Measurements from ENCODE around the gene SETD7.
A peak's percentile ranks its signal among the peaks of the same experiment; 100 is the strongest.

Gene SETD7

GRCh38 chr4:139556071-139556723, at the start of gene SETD7:
SETD7 (minus strand) TSS chr4:139556219; CDS start chr4:139556137, 82 bp downstream.
- peak within 1 kb of the TSS; percentile 90 for H3K4me3 ChIP-seq (ENCODE audit: control insufficient read depth, low read depth, low read length)
- peak; percentile 34 for DNase-seq (ENCODE audit: low read depth)
- TF ChIP-seq, protein P1, sequence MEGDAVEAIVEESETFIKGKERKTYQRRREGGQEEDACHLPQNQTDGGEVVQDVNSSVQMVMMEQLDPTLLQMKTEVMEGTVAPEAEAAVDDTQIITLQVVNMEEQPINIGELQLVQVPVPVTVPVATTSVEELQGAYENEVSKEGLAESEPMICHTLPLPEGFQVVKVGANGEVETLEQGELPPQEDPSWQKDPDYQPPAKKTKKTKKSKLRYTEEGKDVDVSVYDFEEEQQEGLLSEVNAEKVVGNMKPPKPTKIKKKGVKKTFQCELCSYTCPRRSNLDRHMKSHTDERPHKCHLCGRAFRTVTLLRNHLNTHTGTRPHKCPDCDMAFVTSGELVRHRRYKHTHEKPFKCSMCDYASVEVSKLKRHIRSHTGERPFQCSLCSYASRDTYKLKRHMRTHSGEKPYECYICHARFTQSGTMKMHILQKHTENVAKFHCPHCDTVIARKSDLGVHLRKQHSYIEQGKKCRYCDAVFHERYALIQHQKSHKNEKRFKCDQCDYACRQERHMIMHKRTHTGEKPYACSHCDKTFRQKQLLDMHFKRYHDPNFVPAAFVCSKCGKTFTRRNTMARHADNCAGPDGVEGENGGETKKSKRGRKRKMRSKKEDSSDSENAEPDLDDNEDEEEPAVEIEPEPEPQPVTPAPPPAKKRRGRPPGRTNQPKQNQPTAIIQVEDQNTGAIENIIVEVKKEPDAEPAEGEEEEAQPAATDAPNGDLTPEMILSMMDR (IDR thresholded peaks at IDR 0.05; ENCODE audit: control insufficient read depth, insufficient read depth, low read depth, low read length, missing control alignments): peak; percentile 7

- H3K4me3 ChIP-seq (ENCODE audit: control insufficient read depth, low read depth, low read length): no peak overlapping the region
- TF ChIP-seq, protein P1 (IDR thresholded peaks at IDR 0.05; ENCODE audit: control insufficient read depth, insufficient read depth, low read depth, low read length, missing control alignments): no peak
- DNase-seq (ENCODE audit: low read depth): no peak
Measured at GRCh38 chr4:139605516-139605915, 49.5 kb upstream of the SETD7 start.

GRCh38 chr4:139603576-139604410, 47.8 kb upstream of the SETD7 start:
- no peak for DNase-seq (ENCODE audit: low read depth)
- TF ChIP-seq, protein P1 (IDR thresholded peaks at IDR 0.05; ENCODE audit: control insufficient read depth, insufficient read depth, low read depth, low read length, missing control alignments): peak; percentile 69
- H3K4me3 ChIP-seq (ENCODE audit: control insufficient read depth, low read depth, low read length): no peak overlapping the region

DNA sequence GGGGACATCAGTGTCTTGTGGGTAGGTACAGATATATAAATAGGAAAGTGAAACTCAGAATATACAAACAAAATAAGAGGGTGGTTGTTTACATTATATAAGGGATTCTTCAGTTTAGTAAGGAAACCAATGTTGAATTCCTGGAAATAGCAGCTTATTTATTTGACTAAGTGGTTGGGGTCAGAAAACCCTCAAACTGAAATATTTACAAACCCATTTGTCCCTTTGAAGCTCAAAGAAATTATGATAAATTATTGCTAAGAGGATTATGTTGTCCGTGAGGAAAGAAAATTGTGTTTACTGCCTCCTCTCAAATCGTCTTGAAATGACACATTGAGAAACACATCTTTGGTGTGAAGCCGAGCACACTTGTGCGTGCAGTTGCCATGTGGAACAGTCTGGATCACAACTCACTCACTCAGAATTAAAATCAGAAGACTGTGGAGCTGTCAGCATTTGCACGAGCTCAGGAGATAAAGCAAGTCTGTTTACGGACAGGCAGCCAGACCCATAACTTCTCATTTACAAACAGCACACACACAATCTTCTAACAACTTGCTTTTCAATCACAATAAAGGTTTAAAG, 46.8 kb upstream of the SETD7 start:
- TF ChIP-seq, protein P1 (IDR thresholded peaks at IDR 0.05; ENCODE audit: control insufficient read depth, insufficient read depth, low read depth, low read length, missing control alignments): no peak
- DNase-seq (ENCODE audit: low read depth): no peak
- no peak overlapping the region for H3K4me3 ChIP-seq (ENCODE audit: control insufficient read depth, low read depth, low read length)

GRCh38 chr4:139600662-139601061, 44.6 kb upstream of the SETD7 start:
- DNase-seq (ENCODE audit: low read depth): no peak
- H3K4me3 ChIP-seq (ENCODE audit: control insufficient read depth, low read depth, low read length): no peak overlapping the region
- TF ChIP-seq, protein P1 (IDR thresholded peaks at IDR 0.05; ENCODE audit: control insufficient read depth, insufficient read depth, low read depth, low read length, missing control alignments): no peak

GRCh38 chr4:139599594-139600374, 43.8 kb upstream of the SETD7 start:
- no peak overlapping the region for H3K4me3 ChIP-seq (ENCODE audit: control insufficient read depth, low read depth, low read length)
- TF ChIP-seq, protein P1 (IDR thresholded peaks at IDR 0.05; ENCODE audit: control insufficient read depth, insufficient read depth, low read depth, low read length, missing control alignments): no peak

More at GRCh38 chr4:139599594-139600374, 43.8 kb upstream of the SETD7 start:
- DNase-seq (ENCODE audit: low read depth): no peak

All from AG09309 (cell line).